ENCODE measurements around the gene INPP5E. TPM values are rescaled to one million over a fixed set of nuclear protein-coding genes. Genes with fewer than 3 reads are reported as not detected.
A peak's percentile ranks its signal among the peaks of the same experiment; 100 is the strongest.
"Not testable (repeated sequence)": the region's sequence is repeated elsewhere in the genome, so short reads cannot be mapped to it uniquely, and the experiment has no call there.

The INPP5E gene
- total and polyA plus RNA-seq, 10 of the 15 experiments (the other 5 are each of a cell fraction or from before 2014, with no cell fraction given) = 0.24 to 16.0 (median 5.3) TPM

DNA sequence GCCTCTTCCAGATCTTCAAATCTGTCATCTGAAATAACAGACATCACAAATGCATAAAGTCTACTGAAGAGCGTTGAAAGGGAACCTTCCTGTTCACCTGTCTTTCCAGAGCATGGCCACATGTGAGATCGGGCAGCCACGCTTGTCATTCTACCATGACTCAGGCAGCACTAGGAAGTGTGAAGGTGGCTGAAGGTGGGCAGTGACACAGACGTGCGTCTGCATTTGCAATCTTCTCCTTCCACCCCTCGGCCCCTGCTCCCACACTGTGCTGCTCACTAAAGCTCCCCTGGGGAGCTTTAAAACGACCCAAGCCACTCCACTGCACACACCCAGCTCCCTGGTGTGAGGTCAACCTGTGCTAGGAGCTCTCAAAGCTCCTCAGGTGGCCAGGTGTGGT, 31.7 kb downstream of the INPP5E start (continued):
- TF ChIP-seq, protein P1, sequence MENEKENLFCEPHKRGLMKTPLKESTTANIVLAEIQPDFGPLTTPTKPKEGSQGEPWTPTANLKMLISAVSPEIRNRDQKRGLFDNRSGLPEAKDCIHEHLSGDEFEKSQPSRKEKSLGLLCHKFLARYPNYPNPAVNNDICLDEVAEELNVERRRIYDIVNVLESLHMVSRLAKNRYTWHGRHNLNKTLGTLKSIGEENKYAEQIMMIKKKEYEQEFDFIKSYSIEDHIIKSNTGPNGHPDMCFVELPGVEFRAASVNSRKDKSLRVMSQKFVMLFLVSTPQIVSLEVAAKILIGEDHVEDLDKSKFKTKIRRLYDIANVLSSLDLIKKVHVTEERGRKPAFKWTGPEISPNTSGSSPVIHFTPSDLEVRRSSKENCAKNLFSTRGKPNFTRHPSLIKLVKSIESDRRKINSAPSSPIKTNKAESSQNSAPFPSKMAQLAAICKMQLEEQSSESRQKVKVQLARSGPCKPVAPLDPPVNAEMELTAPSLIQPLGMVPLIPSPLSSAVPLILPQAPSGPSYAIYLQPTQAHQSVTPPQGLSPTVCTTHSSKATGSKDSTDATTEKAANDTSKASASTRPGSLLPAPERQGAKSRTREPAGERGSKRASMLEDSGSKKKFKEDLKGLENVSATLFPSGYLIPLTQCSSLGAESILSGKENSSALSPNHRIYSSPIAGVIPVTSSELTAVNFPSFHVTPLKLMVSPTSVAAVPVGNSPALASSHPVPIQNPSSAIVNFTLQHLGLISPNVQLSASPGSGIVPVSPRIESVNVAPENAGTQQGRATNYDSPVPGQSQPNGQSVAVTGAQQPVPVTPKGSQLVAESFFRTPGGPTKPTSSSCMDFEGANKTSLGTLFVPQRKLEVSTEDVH (IDR thresholded peaks at IDR 0.05; ENCODE audit: low read depth, partially characterized antibody) = no peak

DNA sequence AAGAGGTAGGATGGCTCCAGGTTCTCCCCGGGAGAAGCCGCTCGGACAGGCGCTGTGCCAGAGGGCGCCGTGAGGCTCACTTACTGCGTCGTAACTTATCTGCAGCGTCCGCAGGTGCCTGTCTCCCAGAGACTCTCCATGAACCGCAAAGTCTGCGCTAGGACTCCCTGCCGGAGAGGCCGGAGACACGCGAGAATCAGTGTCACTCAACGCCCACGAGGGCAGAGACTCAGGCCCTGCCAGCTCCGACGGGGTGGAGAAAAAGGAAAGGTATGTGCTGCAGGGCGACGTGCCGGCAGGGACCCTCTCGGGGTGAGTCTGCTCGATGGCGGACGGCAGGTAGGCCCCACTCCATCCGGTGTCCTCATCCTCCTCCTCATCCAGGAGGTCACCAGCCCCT, 32.6 kb downstream of the INPP5E start:
- Histone ChIP-seq H3K36me3 (ENCODE audit: control insufficient read depth in 2 of 2, insufficient read depth in 2 of 2, low read length in 1 of 2) (peaks cover 4 to 18% of the 10 kb centered on the region in 2 experiments; a peak in 3 of 4 replicates), H3K4me1 (ENCODE audit: control insufficient read depth, insufficient read depth, low read length) (peaks cover 42% of the 10 kb centered on the region), H3K79me2 (ENCODE audit: control insufficient read depth, insufficient read depth, low read length) (peaks cover 46% of the 10 kb centered on the region)
- POLR2A ChIA-PET; DNase-seq (ENCODE audit: low read depth, low spot score); H3K4me3 ChIP-seq; intact Hi-C loops (cut with micrococcal nuclease; ENCODE audit: unreplicated experiment); H2AFZ ChIP-seq (ENCODE audit: control insufficient read depth, low read depth, low read length); FAIRE-seq; SMC1A ChIA-PET (ENCODE audit: uncharacterized antibody, unreplicated experiment); H3K27me3 ChIP-seq (replicated peaks in 1 of 2; ENCODE audit: control insufficient read depth in 2 of 2, insufficient read depth in 2 of 2, low read length in 1 of 2); H4K20me1 ChIP-seq (ENCODE audit: control insufficient read depth, insufficient read depth); H3K9me3 ChIP-seq (replicated peaks; ENCODE audit: control insufficient read depth, insufficient read depth, low read length); H3K27ac ChIP-seq (ENCODE audit: control insufficient read depth, insufficient read depth); RAD21 ChIA-PET (ENCODE audit: unreplicated experiment); in situ Hi-C loops (cut with MboI); H3K9ac ChIP-seq (ENCODE audit: control insufficient read depth, insufficient read depth, low read length); H3K4me2 ChIP-seq (ENCODE audit: control insufficient read depth, insufficient read depth); CTCF ChIA-PET; ATAC-seq: not testable (repeated sequence)
- BruUV-seq (replicated peaks) = TSS peak; percentile 27
- WGBS (ENCODE audit: insufficient coverage, insufficient replicate concordance, low lambda C conversion rate, missing lambda C conversion rate) = over 99% methylated on average over 28 of the region's 28 CpGs

DNA sequence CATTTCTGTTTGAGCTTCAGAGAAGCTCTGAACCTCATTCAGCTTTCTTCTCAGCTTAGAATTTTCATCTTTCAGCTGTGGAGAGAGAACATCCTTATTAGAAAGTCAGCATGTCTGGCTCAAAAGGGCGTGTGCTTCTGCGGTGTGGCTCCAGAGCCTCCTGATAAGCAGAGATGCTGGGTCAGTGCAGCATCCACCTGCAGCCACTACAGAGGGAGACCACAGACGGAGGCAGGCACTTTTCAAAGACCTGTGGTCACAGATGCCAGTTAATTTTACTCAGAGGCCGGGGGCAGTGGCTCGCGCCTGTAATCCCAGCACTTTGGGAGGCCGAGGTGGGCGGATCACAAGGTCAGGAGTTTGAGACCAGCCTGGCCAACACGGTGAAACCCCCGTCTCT, 33.7 kb downstream of the INPP5E start:
- in situ Hi-C loops (cut with MboI); SMC1A ChIA-PET (ENCODE audit: uncharacterized antibody, unreplicated experiment); H3K4me3 ChIP-seq; intact Hi-C loops (cut with micrococcal nuclease; ENCODE audit: unreplicated experiment); FAIRE-seq; DNase-seq (ENCODE audit: low read depth, low spot score); H4K20me1 ChIP-seq (ENCODE audit: control insufficient read depth, insufficient read depth); H3K27me3 ChIP-seq (replicated peaks in 1 of 2; ENCODE audit: control insufficient read depth in 2 of 2, insufficient read depth in 2 of 2, low read length in 1 of 2); BruUV-seq (replicated peaks); H3K9me3 ChIP-seq (replicated peaks; ENCODE audit: control insufficient read depth, insufficient read depth, low read length); ATAC-seq; H3K27ac ChIP-seq (ENCODE audit: control insufficient read depth, insufficient read depth); H3K9ac ChIP-seq (ENCODE audit: control insufficient read depth, insufficient read depth, low read length); RAD21 ChIA-PET (ENCODE audit: unreplicated experiment); H2AFZ ChIP-seq (ENCODE audit: control insufficient read depth, low read depth, low read length); CTCF ChIA-PET: not testable (repeated sequence)
- H3K4me1 ChIP-seq (ENCODE audit: control insufficient read depth, insufficient read depth, low read length) = peaks cover 36% of the 10 kb centered on the region
- 0 out of 2 replicates have a peak overlapping the region, but pooled peaks have one; percentile 9 for H3K4me2 ChIP-seq (ENCODE audit: control insufficient read depth, insufficient read depth)
- WGBS (ENCODE audit: insufficient coverage, insufficient replicate concordance, low lambda C conversion rate, missing lambda C conversion rate) = 58% methylated on average over 10 of the region's 10 CpGs
- POLR2A ChIA-PET = interaction anchor here (0.5 kb wide), 1 partner anchor 745 kb away, joined by 5 read pairs; no protein-coding TSS in a partner anchor
- H3K79me2 ChIP-seq (ENCODE audit: control insufficient read depth, insufficient read depth, low read length) = peaks cover 35% of the 10 kb centered on the region
- peaks cover 7 to 18% of the 10 kb centered on the region in 2 experiments; a peak in 3 of 4 replicates for H3K36me3 ChIP-seq (ENCODE audit: control insufficient read depth in 2 of 2, insufficient read depth in 2 of 2, low read length in 1 of 2)

All from GM12878 (cell line).